ENCODE results near the gene NUMB.

Gene NUMB

GRCh38 chr14:73267474-73267873 is 190.9 kb downstream of the NUMB start:
- Histone ChIP-seq H3K36me3 (ENCODE audit: control insufficient read depth, insufficient read depth, low read length) (no peaks in the 10 kb centered on the region), H3K4me3 (ENCODE audit: extremely low read depth, insufficient read depth, low read length, poor library complexity, severe bottlenecking) (no peak overlapping the region), H3K27ac (ENCODE audit: low read depth, low read length, severe bottlenecking) (no peak overlapping the region), H3K4me1 (ENCODE audit: control insufficient read depth, insufficient read depth, low read length, poor library complexity, severe bottlenecking) (no peaks in the 10 kb centered on the region), H3K9me3 (ENCODE audit: control insufficient read depth, low read length) (no peaks in the 10 kb centered on the region)
- 94 to 98% methylated on average over 6 of the region's 6 CpGs for WGBS, 2 experiments (ENCODE audit: insufficient coverage in 2 of 2)

- no peak overlapping the region for H3K4me3 ChIP-seq (ENCODE audit: extremely low read depth, insufficient read depth, low read length, poor library complexity, severe bottlenecking)
- no peaks in the 10 kb centered on the region for H3K36me3 ChIP-seq (ENCODE audit: control insufficient read depth, insufficient read depth, low read length)
- no peak overlapping the region for H3K27ac ChIP-seq (ENCODE audit: low read depth, low read length, severe bottlenecking)
- H3K9me3 ChIP-seq (ENCODE audit: control insufficient read depth, low read length): no peaks in the 10 kb centered on the region
- H3K4me1 ChIP-seq (ENCODE audit: control insufficient read depth, insufficient read depth, low read length, poor library complexity, severe bottlenecking): no peaks in the 10 kb centered on the region
- 96% methylated on average over 7 of the region's 7 CpGs for WGBS, 2 experiments (ENCODE audit: insufficient coverage in 2 of 2)
These were observed 192.0 kb downstream of the NUMB start for GRCh38 chr14:73266317-73266716.

- Histone ChIP-seq H3K27ac (ENCODE audit: low read depth, low read length, severe bottlenecking) (no peak overlapping the region), H3K4me1 (ENCODE audit: control insufficient read depth, insufficient read depth, low read length, poor library complexity, severe bottlenecking) (no peaks in the 10 kb centered on the region), H3K4me3 (ENCODE audit: extremely low read depth, insufficient read depth, low read length, poor library complexity, severe bottlenecking) (no peak overlapping the region), H3K9me3 (ENCODE audit: control insufficient read depth, low read length) (no peaks in the 10 kb centered on the region), H3K36me3 (ENCODE audit: control insufficient read depth, insufficient read depth, low read length) (no peaks in the 10 kb centered on the region)
- 88 to 94% methylated on average over 1 to 3 of the region's 3 CpGs for WGBS, 2 experiments (ENCODE audit: insufficient coverage in 2 of 2)
These were observed 192.7 kb downstream of the NUMB start for GRCh38 chr14:73265721-73266046.

GRCh38 chr14:73264885-73265720 is 193.2 kb downstream of the NUMB start:
- 88 to 89% methylated on average over 14 to 15 of the region's 18 CpGs for WGBS, 2 experiments (ENCODE audit: insufficient coverage in 2 of 2)
- no peak overlapping the region for H3K4me3 ChIP-seq (ENCODE audit: extremely low read depth, insufficient read depth, low read length, poor library complexity, severe bottlenecking)
- H3K4me1 ChIP-seq (ENCODE audit: control insufficient read depth, insufficient read depth, low read length, poor library complexity, severe bottlenecking): no peaks in the 10 kb centered on the region
- no peaks in the 10 kb centered on the region for H3K36me3 ChIP-seq (ENCODE audit: control insufficient read depth, insufficient read depth, low read length)
- no peak overlapping the region for H3K27ac ChIP-seq (ENCODE audit: low read depth, low read length, severe bottlenecking)
- no peaks in the 10 kb centered on the region for H3K9me3 ChIP-seq (ENCODE audit: control insufficient read depth, low read length)

- Histone ChIP-seq H3K4me1 (ENCODE audit: control insufficient read depth, insufficient read depth, low read length, poor library complexity, severe bottlenecking) (no peaks in the 10 kb centered on the region), H3K9me3 (ENCODE audit: control insufficient read depth, low read length) (no peaks in the 10 kb centered on the region), H3K36me3 (ENCODE audit: control insufficient read depth, insufficient read depth, low read length) (no peaks in the 10 kb centered on the region), H3K4me3 (ENCODE audit: extremely low read depth, insufficient read depth, low read length, poor library complexity, severe bottlenecking) (no peak overlapping the region), H3K27ac (ENCODE audit: low read depth, low read length, severe bottlenecking) (no peak overlapping the region)
- WGBS, 2 experiments (ENCODE audit: insufficient coverage in 2 of 2): 93 to 94% methylated on average over 16 to 20 of the region's 23 CpGs
These were observed 194.1 kb downstream of the NUMB start for GRCh38 chr14:73264080-73264884.

- H3K4me1 ChIP-seq (ENCODE audit: control insufficient read depth, insufficient read depth, low read length, poor library complexity, severe bottlenecking): no peaks in the 10 kb centered on the region
- no peaks in the 10 kb centered on the region for H3K9me3 ChIP-seq (ENCODE audit: control insufficient read depth, low read length)
- H3K27ac ChIP-seq (ENCODE audit: low read depth, low read length, severe bottlenecking): no peak overlapping the region
- H3K36me3 ChIP-seq (ENCODE audit: control insufficient read depth, insufficient read depth, low read length): no peaks in the 10 kb centered on the region
- WGBS, 2 experiments (ENCODE audit: insufficient coverage in 2 of 2): 95 to 96% methylated on average over 3 to 7 of the region's 7 CpGs
- no peak overlapping the region for H3K4me3 ChIP-seq (ENCODE audit: extremely low read depth, insufficient read depth, low read length, poor library complexity, severe bottlenecking)
These were observed 194.7 kb downstream of the NUMB start for GRCh38 chr14:73263606-73264005.

- Histone ChIP-seq H3K27ac (ENCODE audit: low read depth, low read length, severe bottlenecking) (no peak overlapping the region), H3K36me3 (ENCODE audit: control insufficient read depth, insufficient read depth, low read length) (no peaks in the 10 kb centered on the region), H3K4me3 (ENCODE audit: extremely low read depth, insufficient read depth, low read length, poor library complexity, severe bottlenecking) (no peak overlapping the region), H3K4me1 (ENCODE audit: control insufficient read depth, insufficient read depth, low read length, poor library complexity, severe bottlenecking) (no peaks in the 10 kb centered on the region), H3K9me3 (ENCODE audit: control insufficient read depth, low read length) (no peaks in the 10 kb centered on the region)
- 92 to 95% methylated on average over 17 of the region's 20 CpGs for WGBS, 2 experiments (ENCODE audit: insufficient coverage in 2 of 2)
These were observed 195.7 kb downstream of the NUMB start for GRCh38 chr14:73262427-73263183.

GRCh38 chr14:73261520-73262426 is 196.6 kb downstream of the NUMB start:
- WGBS, 2 experiments (ENCODE audit: insufficient coverage in 2 of 2): 92 to 96% methylated on average over 13 to 14 of the region's 15 CpGs
- Histone ChIP-seq H3K27ac (ENCODE audit: low read depth, low read length, severe bottlenecking) (no peak overlapping the region), H3K4me1 (ENCODE audit: control insufficient read depth, insufficient read depth, low read length, poor library complexity, severe bottlenecking) (no peaks in the 10 kb centered on the region), H3K36me3 (ENCODE audit: control insufficient read depth, insufficient read depth, low read length) (no peaks in the 10 kb centered on the region), H3K9me3 (ENCODE audit: control insufficient read depth, low read length) (no peaks in the 10 kb centered on the region), H3K4me3 (ENCODE audit: extremely low read depth, insufficient read depth, low read length, poor library complexity, severe bottlenecking) (no peak overlapping the region)

GRCh38 chr14:73261075-73261474 is 197.3 kb downstream of the NUMB start:
- Histone ChIP-seq H3K4me3 (ENCODE audit: extremely low read depth, insufficient read depth, low read length, poor library complexity, severe bottlenecking) (no peak overlapping the region), H3K4me1 (ENCODE audit: control insufficient read depth, insufficient read depth, low read length, poor library complexity, severe bottlenecking) (no peaks in the 10 kb centered on the region), H3K36me3 (ENCODE audit: control insufficient read depth, insufficient read depth, low read length) (no peaks in the 10 kb centered on the region), H3K27ac (ENCODE audit: low read depth, low read length, severe bottlenecking) (no peak overlapping the region), H3K9me3 (ENCODE audit: control insufficient read depth, low read length) (no peaks in the 10 kb centered on the region)
- 82 to 87% methylated on average over 6 of the region's 6 CpGs for WGBS, 2 experiments (ENCODE audit: insufficient coverage in 2 of 2)

GRCh38 chr14:73260574-73260973 is 197.8 kb downstream of the NUMB start:
- Histone ChIP-seq H3K4me3 (ENCODE audit: extremely low read depth, insufficient read depth, low read length, poor library complexity, severe bottlenecking) (no peak overlapping the region), H3K36me3 (ENCODE audit: control insufficient read depth, insufficient read depth, low read length) (no peaks in the 10 kb centered on the region), H3K9me3 (ENCODE audit: control insufficient read depth, low read length) (no peaks in the 10 kb centered on the region), H3K4me1 (ENCODE audit: control insufficient read depth, insufficient read depth, low read length, poor library complexity, severe bottlenecking) (no peaks in the 10 kb centered on the region), H3K27ac (ENCODE audit: low read depth, low read length, severe bottlenecking) (no peak overlapping the region)
- 81 to 91% methylated on average over 7 to 11 of the region's 11 CpGs for WGBS, 2 experiments (ENCODE audit: insufficient coverage in 2 of 2)

Data from mesodermal cell (in vitro differentiated cells).